Fibroblast of villous mesenchyme (primary cell): ENCODE results near the gene CNTN4. TPM values are rescaled to one million over a fixed set of nuclear protein-coding genes. Genes with fewer than 3 reads are reported as not detected.

Experiments
- DNase-seq: peaks from one replicate; pipeline ENCODE4 v3.0.0-alpha.2; 2010; ENCODE audit warnings: low read depth
- H3K4me3 ChIP-seq: 2 replicates; pipeline ENCODE4 v1.5.1; 2011; ENCODE audit warnings: low read depth, mild to moderate bottlenecking, low read length
- CTCF ChIP-seq: IDR thresholded peaks from 2 replicates; pipeline ENCODE4 v1.5.1; 2012; ENCODE audit warnings: low read depth, mild to moderate bottlenecking, low read length; ENCODE audit not compliant: insufficient read depth
- total RNA-seq: library from RNA; depleted of rRNA; stranded (reverse); fragments of >200 nt; gene quantifications from 2 replicates; pipeline ENCODE4 v1.2.3, GENCODE V29; 2012

Gene CNTN4
- total RNA-seq, 1 donor: 6.9 TPM

- no peak for DNase-seq
- no peak for TF ChIP-seq CTCF
- no peak overlapping the region for H3K4me3 ChIP-seq
Measured at GRCh38 chr3:2106438-2106837, 7.8 kb downstream of the CNTN4 start.

- DNase-seq: no peak
- no peak for TF ChIP-seq CTCF
- no peak overlapping the region for H3K4me3 ChIP-seq
Measured at GRCh38 chr3:2110597-2111117, 12.0 kb downstream of the CNTN4 start.

GRCh38 chr3:2114617-2115275 lies 16.1 kb downstream of the CNTN4 start:
- no peak for DNase-seq
- TF ChIP-seq CTCF: no peak
- no peak overlapping the region for H3K4me3 ChIP-seq

GRCh38 chr3:2130726-2131125 lies 32.1 kb downstream of the CNTN4 start:
- no peak for TF ChIP-seq CTCF
- H3K4me3 ChIP-seq: no peak overlapping the region
- no peak for DNase-seq

- H3K4me3 ChIP-seq: no peak overlapping the region
- no peak for DNase-seq
- no peak for TF ChIP-seq CTCF
Measured at GRCh38 chr3:2133146-2133545, 34.5 kb downstream of the CNTN4 start.

GRCh38 chr3:2137651-2138050 lies 39.0 kb downstream of the CNTN4 start:
- no peak overlapping the region for H3K4me3 ChIP-seq
- DNase-seq: no peak
- TF ChIP-seq CTCF: no peak

GRCh38 chr3:2141482-2141881 lies 42.8 kb downstream of the CNTN4 start:
- no peak for TF ChIP-seq CTCF
- no peak overlapping the region for H3K4me3 ChIP-seq
- no peak for DNase-seq
